Left renal pelvis (tissue), 4 donors: ENCODE measurements around the gene GRID2. TPM values are rescaled to one million over a fixed set of nuclear protein-coding genes. Genes with fewer than 3 reads are reported as not detected.
"Not testable (repeated sequence)": the region's sequence is repeated elsewhere in the genome, so short reads cannot be mapped to it uniquely, and the experiment has no call there.

Experiments used
- DNase-seq, 4 donors: peaks; one replicate each; pipeline ENCODE4 v3.0.0-alpha.2; 2013; ENCODE audit warnings: low read depth in 4 of 4, low spot score in 3 of 4
- polyA plus RNA-seq, 4 donors: library from polyadenylated mRNA; unstranded; fragments of 120-200 nt; gene quantifications; one replicate each; pipeline ENCODE4 v1.2.1, GENCODE V29; 2013; ENCODE audit not compliant: insufficient read length in 4 of 4

GRID2 gene
- polyA plus RNA-seq: 1 to 10 TPM; 2.9 to 7.1 (median 3.4) TPM

- DNase-seq: peak in 2 of 4 donors; percentile 14 to 18
Observed at GRCh38 chr4:92303621-92304027, at the start of gene GRID2. Gene GRID2 (plus strand): TSS chr4:92303966.

DNA sequence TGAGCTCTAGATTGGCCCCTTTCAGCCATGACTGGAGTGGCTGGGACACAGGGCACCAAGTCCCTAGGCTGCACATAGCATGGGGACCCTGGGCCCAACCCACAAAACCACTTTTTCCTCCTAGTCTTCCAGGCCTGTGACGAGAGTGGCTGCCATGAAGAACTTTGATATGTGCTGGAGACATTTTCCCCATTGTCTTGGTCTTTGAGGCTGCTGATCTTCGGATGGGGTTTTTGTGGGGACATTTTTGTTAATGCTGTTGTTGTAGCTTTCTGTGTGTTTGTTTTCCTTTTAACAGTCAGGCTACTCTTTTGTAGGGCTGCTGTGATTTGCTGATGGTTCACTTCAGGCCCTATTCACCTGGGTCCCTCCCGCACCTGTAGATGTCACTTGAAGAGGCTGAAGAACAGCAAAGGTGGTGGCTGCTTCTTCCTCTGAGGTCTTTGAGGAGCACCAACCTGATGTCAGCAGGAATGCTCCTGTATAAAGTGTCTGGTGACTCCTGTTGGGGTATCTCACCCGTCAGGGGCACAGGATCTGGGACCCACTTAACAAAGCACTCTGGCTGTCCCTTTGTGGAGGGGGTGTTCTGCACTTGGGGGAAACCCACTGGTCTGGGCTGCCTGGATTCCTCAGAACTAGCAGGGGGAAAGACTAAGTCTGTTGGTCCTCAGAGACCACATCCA lies 49.6 kb upstream of the GRID2 start:
- no peak for DNase-seq

DNA sequence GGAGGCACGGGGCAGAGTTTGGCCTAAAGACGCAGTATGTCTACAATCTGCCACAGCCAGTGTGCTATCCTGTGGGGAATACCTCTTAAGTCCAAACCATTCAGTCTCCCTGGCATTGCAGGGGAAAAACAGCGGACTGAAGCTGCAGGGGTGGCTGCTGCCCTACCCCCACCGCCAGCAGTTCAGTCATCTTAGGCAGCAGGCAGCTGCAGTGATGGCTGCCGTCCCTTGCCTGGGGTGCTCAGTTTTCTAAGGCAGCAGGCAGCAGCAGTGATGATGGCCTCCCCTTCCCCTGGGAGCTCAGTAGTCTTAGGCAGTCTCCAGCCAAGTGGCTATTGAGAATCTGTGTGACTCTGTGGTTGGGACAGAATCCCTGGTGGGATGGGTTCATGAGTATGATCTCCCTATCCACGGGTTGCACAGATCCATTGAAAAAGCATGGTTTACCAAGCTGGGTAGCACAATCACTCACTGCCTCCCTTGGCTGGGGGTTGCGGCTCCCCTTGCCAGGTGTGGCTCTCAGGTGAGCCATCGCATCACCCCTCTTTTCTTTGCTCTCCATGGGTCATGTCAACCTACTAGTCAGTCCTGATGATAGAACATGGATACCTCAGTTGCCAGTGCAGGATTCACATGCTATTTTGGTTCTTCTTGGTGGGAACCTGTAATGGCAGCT lies 48.9 kb upstream of the GRID2 start:
- DNase-seq: no peak

DNA sequence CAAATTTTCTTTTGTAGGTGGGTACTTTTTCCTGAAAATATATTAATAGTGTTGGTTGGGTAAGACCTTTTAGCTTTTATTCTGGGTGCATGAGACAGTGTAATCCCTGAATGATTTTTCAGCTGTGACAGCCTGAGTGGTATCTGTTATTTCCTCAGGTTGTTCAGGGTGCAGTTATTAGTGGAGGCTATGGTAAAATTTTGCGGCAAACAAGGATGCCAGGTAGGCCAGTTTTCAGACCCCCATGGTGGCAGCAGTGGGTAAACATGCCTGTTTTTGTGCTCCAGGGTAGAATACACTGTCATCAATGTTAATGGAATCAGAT lies 47.9 kb upstream of the GRID2 start:
- DNase-seq: no peak

- no peak for DNase-seq
Observed at GRCh38 chr4:92257931-92258857, 45.6 kb upstream of the GRID2 start.

DNA sequence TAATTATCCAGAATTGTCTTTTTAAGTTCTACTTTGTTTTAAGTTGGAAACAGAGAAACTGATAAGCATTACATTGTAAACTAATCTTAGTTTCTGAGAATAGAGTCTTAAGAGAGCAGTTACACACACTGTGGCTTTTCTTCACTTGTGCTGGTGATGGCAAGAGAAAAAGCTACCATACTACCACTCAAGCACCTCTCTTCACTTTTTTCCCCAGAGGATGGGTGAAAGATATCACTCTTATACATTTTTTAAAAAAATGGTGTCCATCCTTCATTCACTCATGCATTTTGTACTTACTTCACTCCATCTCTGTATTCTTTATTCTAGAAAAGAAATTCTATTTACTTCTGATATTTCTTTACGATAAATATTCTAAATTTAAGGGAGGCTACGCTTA lies 42.5 kb upstream of the GRID2 start:
- DNase-seq: no peak

- DNase-seq: no peak
Observed at GRCh38 chr4:92262371-92262770, 41.4 kb upstream of the GRID2 start.

DNA sequence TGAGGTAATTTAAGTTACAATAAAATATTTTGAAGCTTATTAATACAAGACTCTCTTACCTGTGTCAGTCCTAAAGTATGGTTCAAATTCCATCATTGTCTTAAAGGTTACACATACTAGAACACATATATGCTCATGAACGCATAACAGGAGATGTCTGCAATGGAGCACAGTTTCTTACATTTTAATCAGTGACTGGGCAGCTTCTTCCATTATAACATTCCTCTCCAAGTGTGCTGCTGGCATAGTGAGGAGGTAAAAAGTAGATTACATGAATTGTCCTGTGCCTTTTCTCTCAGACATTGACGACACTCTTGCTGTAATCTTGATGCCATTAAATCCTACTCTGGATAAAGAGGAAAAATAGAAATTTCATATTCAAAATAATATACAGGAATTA lies 40.8 kb upstream of the GRID2 start:
- no peak for DNase-seq

DNA sequence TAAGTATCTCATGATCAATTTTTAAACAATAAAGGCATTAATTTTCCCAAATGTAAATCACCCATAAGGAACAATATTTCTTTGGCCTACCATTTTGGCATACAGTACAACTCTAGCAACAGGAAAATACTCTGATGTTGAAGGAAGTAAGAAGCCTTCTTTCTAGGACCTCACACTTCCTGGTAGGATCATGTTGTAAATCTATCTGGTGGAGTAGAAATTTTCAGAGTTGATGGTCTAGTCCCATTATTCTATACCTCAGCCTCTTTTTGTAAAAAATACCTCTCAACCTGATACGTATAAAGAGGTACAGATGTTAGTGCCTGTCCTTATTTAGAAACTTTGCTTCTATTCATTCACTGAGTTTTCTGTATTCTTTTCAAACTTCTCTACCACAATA lies 40.2 kb upstream of the GRID2 start:
- no peak for DNase-seq

GRCh38 chr4:92264163-92264562 lies 39.6 kb upstream of the GRID2 start:
- no peak for DNase-seq

GRCh38 chr4:92265021-92265420 lies 38.7 kb upstream of the GRID2 start:
- no peak for DNase-seq

DNA sequence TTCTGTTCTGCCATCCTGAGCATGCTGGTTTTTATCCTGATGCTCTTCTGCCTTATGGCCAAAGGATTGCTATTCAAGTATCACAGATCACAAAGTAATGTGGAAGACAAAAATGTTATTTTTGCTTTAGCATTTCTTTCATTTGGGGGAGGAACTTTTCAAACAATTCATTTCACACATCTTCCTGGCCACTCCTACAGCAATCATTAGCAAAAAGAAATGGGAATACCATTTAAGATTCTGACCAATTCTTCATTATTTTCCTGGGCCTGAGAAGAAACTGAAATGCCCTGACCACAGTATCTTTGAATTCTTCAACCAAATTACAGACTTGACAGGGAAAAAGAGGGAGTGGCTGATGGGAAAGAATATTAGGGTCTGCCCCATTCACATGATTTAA lies 38.0 kb upstream of the GRID2 start:
- no peak for DNase-seq

DNA sequence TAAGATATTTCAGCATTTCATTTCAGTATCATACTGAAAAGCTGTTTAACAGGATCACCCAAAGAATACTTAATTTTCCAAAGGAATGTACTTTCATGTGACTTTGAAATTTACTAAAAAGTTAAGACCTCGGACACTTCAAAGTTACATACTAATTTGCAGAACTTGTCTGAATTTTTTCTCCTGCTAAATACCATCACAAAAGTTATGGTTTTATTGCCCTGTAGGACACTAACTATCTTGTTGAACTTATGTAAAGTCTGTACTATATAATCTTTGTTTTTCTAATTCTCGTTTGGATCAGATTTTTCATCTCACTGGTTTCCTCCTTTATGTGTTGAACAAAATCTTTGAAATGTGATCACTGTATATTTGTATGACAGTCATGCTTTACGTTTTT lies 37.2 kb upstream of the GRID2 start:
- no peak for DNase-seq

GRCh38 chr4:92268642-92269041 lies 35.1 kb upstream of the GRID2 start:
- DNase-seq: no peak

DNA sequence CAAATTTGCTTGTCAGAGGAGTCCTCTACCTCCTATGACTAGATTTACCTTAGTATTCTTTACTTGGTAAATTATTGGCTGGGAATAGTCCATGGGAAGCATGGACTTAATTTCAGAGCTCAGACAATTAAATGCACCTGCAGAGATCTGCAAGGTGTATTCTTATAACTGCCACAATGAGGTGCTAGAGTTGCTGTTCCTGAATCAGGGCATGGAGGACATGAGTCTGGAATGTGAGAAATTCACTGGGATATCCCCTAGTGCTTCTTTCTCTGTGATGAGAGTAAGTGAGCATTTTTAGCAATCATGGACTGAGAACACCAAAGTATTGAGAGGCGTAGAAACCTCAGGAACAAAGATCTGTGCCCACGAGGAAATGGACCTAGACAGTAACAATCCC lies 32.9 kb upstream of the GRID2 start:
- no peak for DNase-seq

DNA sequence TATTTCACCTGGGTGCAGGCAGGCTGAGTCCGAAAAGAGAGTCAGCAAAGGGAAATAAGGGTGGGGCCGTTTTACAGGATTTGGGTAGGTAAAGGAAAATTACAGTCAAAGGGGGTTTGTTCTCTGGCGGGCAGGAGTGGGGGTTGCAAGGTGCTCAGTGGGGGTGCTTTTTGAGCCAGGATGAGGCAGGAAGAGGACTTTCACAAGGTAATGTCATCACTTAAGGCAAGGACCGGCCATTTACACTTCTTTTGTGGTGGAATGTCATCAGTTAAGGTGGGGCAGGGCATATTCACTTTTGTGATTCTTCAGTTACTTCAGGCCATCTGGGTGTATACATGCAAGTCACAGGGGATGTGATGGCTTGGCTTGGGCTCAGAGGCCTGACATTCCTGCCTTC lies 32.2 kb upstream of the GRID2 start:
- not testable (repeated sequence) for DNase-seq

- not testable (repeated sequence) for DNase-seq
Observed at GRCh38 chr4:92277057-92277881, 26.5 kb upstream of the GRID2 start.

DNA sequence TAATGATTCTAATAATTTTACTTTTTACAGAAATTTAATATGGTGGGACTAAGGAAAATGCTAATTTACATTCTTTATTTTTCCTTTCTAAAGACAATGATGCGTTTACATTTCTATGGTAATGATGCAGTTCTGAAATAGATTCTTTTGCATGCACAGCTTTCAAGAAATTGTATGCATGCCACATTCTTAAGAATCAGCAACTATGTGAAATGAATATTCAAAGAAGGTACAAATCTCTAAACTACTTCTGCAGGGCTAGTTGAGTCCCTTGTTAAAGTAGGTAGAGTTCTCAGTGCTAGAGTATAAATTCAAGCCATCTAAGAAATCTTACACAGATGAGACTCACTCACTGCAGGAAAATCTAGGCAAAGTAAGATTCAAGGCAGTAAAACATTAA lies 24.5 kb upstream of the GRID2 start:
- no peak for DNase-seq

DNA sequence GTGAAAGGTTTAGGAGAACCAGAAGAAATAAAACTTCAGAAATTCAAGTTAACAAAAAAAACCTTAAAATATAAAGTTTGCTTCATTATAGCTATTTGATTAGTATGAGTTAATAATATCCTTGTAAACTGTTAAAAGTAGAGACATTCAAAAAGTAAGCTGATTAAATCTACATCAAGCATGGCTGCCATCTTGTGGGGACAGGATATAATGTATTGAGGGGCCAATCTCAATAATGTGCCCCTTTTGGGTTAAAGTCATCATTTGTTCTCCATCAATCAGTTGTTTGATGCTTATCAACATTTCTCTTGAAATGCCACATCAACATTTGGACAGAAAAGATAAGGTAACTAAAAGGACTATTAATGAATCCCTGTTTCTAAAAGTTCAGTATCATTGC lies 4.6 kb upstream of the GRID2 start:
- DNase-seq: no peak

DNA sequence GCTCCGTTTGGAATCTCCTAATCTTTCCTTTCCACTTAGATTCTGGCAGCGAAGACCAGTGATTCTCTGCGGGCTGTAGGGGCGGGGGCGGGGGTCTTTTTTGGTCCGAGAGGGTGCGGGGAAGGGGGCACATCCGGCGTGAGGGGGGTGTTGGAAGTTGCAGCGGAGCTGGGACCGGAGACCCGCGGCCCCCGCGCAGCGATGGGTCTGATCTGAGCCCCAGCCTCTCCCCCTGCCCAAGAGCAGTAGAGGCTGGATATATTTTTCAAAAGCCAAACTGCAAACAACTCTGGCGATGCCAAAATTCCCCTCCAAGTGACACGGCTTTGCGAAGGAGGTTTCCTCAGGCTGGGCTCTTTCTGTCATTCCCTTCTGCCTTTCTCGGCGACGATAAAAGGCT lies 355 bp downstream of the GRID2 start:
- peak in 1 of 4 donors; percentile 10 for DNase-seq

DNA sequence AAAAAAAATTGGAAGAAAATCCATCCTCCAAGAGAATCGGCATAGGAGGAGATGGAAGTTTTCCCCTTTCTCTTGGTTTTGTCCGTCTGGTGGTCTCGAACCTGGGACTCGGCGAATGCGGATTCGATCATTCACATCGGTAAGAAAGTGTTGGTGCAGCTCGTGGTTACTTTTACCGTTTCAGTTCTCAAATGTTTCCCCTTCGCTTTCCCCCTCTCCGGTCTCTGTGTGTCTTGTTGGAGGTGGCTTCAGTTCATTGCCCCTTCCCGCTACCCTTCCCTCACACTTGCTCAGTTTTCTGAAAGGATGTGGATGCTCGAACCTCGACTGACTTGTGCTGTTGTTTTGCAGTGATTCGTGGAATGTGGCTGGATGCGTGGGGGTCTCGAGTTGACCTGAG lies 840 bp downstream of the GRID2 start:
- DNase-seq: peak in 3 of 4 donors; percentile 6 to 24 (median 21)
